ENCODE data around the gene MSL1.
"Not testable (repeated sequence)": the region's sequence is repeated elsewhere in the genome, so short reads cannot be mapped to it uniquely, and the experiment has no call there.

MSL1 gene

DNA sequence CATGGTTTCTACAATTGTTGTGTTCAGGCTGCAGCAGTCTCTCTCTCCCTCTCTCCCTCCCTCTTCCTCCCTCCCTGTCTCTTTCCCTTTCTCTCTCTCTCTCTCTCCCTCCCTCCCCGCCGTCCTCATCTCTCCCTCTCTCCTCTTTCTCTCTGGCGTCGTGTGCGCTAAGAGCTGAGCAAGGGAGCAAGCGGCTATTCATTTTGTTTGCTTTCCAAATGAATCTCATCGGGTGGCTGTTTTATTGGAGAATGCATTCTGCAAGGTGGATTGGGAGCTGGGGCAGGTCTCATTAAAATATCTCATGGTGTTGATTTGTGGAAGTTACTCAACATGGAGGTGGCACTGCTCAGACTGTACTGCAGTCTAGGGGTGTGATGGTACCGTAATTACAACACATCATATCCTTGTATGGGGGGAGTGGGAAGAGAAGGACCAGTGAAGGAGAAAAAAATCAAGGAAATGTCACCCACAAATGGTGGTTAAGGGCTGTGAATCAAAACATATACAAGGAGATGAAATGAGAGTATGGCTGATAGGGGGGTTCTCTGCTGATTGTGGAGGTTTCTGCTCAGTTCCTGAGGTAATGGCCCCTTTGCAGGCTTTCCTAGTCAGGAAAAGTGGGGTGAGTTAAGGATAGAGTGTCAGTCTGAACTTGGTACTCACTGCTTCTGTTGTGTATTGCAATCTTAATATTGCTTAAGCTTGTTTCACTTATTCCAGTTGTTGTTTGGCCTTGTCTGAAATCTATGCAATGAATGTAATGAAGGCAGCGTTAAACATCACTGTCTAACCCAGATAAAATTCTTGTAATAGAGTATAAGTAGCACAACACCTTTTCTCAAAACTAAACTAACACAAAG is 2.7 kb downstream of the MSL1 start:
- H3K27ac Mint-ChIP-seq: peak overlapping the region; percentile 86
- H3K27me3 Mint-ChIP-seq: no peaks in the 10 kb centered on the region
- peaks cover 3% of the 10 kb centered on the region for H3K36me3 Mint-ChIP-seq
- H3K4me3 Mint-ChIP-seq: peak overlapping the region; percentile 96
- no peaks in the 10 kb centered on the region for H3K9me3 Mint-ChIP-seq (ENCODE audit: low read depth)
- H3K4me1 Mint-ChIP-seq (ENCODE audit: low read depth): peaks cover 30% of the 10 kb centered on the region

DNA sequence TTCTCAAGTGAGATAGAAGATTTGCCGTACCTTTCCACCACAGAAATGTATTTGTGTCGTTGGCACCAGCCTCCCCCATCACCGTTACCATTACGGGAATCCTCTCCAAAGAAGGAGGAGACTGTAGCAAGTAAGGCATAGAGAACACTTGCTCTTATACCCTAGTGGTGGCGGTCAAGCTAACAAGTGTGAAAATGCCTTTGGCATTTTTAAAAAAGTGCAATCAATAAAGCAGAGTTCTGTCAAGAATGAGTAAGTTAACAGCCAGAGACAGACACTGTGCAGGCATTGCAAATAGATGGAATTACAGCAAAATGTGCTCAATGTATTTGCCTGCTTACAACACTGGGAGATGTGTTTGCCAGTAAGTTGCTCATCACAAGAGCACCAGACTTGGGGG is 7.7 kb downstream of the MSL1 start:
- no peak overlapping the region for H3K4me3 Mint-ChIP-seq
- H3K4me1 Mint-ChIP-seq (ENCODE audit: low read depth): peaks cover 16% of the 10 kb centered on the region
- peaks cover 9% of the 10 kb centered on the region for H3K36me3 Mint-ChIP-seq
- no peaks in the 10 kb centered on the region for H3K9me3 Mint-ChIP-seq (ENCODE audit: low read depth)
- no peaks in the 10 kb centered on the region for H3K27me3 Mint-ChIP-seq
- no peak overlapping the region for H3K27ac Mint-ChIP-seq

DNA sequence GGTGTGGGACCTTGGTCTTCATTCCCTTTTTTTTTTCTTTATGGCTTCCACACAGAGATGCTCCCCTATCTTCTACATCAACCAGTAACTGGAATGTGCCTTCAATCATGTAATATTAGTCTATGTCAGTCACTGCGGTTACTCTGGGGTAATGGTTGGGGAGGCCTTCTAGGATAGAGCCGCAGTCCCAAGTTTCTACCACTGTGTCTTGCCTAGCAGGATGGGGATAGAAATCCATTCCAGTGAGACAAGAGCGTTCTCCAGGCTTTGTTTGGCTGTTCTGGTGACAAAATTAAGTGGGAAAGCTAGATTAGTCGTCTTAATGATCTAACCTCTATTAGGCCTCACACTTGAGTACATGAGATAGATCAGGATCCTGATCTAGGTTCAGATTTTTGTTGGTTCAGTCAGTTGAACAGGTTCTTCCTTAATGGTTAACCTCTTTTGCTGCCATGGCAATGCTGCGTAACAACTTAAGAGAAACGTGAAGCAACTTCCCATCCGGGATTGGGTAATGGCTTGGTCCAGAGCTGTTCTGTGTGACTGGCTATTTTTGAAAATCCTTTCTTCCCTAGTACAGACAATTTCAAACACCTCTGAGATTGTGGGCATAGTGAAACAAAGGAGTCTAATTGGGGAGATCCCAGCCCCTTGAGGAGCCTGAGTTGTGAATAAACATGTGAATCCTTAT is 8.7 kb downstream of the MSL1 start:
- H3K27me3 Mint-ChIP-seq: no peaks in the 10 kb centered on the region
- peak overlapping the region; percentile 64 for H3K27ac Mint-ChIP-seq
- no peak overlapping the region for H3K4me3 Mint-ChIP-seq
- no peaks in the 10 kb centered on the region for H3K9me3 Mint-ChIP-seq (ENCODE audit: low read depth)
- peaks cover 14% of the 10 kb centered on the region for H3K4me1 Mint-ChIP-seq (ENCODE audit: low read depth)
- H3K36me3 Mint-ChIP-seq: peaks cover 9% of the 10 kb centered on the region

DNA sequence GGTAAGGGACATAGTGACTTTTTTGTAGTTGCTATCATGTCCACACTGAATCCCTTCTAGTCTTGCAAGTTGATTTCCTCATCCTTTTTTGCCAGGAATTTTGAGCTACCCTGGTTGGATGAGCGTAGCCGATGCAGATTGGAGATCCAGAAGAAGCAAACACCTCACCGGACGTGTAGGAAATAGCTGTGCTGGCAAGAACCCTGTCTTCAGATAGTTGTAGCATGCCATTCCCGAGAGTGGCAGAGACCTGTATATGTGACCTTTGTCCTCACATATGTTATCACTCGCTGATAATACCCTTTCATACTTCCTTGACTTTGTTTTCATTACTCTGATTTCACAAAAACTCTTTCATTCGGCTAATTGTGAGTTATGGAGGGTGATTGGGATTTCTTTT is 12.4 kb downstream of the MSL1 start:
- Mint-ChIP-seq H3K9me3 (ENCODE audit: low read depth) (no peaks in the 10 kb centered on the region), H3K36me3 (peaks cover 6% of the 10 kb centered on the region), H3K27ac (peak overlapping the region; percentile 67), H3K4me1 (ENCODE audit: low read depth) (peaks cover 19% of the 10 kb centered on the region), H3K4me3 (no peak overlapping the region), H3K27me3 (no peaks in the 10 kb centered on the region)

DNA sequence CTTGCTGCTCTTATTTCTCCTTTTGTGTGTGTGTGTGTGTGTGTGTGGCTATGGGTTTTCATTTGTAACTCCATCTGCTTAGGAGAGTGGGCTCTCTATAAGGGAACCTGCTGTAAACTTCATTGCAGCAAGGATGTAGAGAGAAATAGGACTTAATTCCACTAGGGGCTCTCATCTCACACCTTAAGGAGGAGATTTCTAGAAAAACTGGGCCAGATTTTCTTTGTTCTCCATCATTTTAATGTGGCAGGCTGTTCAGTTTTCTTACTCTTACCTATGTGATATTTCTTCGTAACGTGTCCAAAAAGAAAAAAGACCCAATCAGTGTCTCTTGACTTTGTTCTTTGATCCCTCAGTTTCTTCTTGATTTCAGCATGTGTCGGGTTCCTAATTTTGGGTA is 14.0 kb downstream of the MSL1 start:
- H3K9me3 Mint-ChIP-seq (ENCODE audit: low read depth): no peaks in the 10 kb centered on the region

DNA sequence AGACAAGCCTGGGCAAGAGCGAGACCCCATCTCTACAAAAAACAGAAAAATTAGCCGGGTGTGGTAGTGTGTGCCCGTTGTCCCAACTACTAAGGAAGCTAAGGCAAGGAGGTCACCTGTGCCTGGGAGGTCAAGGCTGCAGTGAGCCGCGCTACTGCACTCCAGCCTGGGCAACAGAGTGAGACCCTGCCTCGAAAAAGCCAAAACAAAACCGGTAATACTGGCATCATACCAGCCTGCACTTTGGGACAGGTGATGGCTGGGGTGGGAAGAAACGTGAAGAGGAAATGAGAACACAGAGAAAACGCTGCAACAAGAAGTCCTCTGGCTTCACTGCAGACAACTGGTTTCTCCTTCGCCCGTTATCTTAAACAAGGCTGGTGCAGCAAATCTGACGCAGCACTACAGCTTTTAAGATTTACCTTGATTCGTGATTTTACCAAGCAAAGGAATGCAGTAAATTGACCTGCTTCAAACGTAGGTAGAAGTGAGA is 17.8 kb downstream of the MSL1 start:
- Mint-ChIP-seq H3K36me3 (peaks cover 6% of the 10 kb centered on the region), H3K4me3 (peak overlapping the region; percentile 97), H3K9me3 (ENCODE audit: low read depth) (no peaks in the 10 kb centered on the region), H3K4me1 (ENCODE audit: low read depth) (peaks cover 41% of the 10 kb centered on the region), H3K27ac (peak overlapping the region; percentile 95), H3K27me3 (no peaks in the 10 kb centered on the region)

More for the DNA sequence above, 14.0 kb downstream of the MSL1 start:
- H3K27ac Mint-ChIP-seq: peak overlapping the region; percentile 67
- no peak overlapping the region for H3K4me3 Mint-ChIP-seq
- H3K4me1 Mint-ChIP-seq (ENCODE audit: low read depth): peaks cover 28% of the 10 kb centered on the region
- no peaks in the 10 kb centered on the region for H3K27me3 Mint-ChIP-seq
- peaks cover 4% of the 10 kb centered on the region for H3K36me3 Mint-ChIP-seq

DNA sequence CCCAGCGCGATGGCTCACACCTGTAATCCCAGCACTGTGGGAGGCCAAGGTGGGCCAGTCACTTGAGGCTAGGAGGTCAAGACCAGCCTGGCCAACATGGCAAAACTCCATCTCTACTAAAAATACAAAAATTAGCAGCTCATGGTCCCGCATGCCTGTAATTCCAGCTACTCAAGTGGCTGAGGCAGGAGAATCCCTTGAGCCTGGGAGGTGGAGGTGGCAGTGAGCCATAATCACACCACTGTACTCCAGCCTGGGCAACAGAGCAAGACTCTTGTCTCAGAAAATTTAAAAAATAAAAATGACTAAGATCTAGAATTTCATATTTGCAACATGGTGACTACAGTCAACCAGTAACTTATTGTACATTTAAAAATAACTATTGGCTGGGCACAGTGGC is 21.4 kb downstream of the MSL1 start:
- H3K4me3 Mint-ChIP-seq; H3K27me3 Mint-ChIP-seq; H3K27ac Mint-ChIP-seq; H3K36me3 Mint-ChIP-seq; H3K9me3 Mint-ChIP-seq (ENCODE audit: low read depth): not testable (repeated sequence)
- H3K4me1 Mint-ChIP-seq (ENCODE audit: low read depth): peaks cover 50% of the 10 kb centered on the region

DNA sequence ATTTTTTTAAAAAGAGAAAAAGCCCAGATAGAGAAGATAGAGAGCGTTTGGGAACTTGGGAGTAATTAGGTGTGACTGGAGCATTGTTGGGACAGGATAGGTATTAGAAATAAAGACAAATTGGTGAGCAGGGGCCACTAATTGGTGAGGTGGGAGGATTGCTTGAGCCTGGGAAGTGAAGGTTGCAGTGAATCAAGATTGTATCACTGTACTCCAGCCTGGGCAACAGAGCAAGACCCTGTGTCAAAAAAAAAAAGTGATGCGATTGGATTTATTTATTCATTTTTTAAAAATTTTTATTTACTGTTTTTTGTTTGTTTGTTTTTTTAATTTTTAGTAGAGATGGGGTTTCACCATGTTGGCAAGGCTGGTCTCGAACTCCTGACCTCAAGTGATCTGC is 23.7 kb downstream of the MSL1 start:
- Mint-ChIP-seq H3K4me1 (ENCODE audit: low read depth) (peaks cover 56% of the 10 kb centered on the region), H3K4me3 (no peak overlapping the region), H3K36me3 (peaks cover 10% of the 10 kb centered on the region), H3K9me3 (ENCODE audit: low read depth) (no peaks in the 10 kb centered on the region), H3K27me3 (no peaks in the 10 kb centered on the region), H3K27ac (no peak overlapping the region)

DNA sequence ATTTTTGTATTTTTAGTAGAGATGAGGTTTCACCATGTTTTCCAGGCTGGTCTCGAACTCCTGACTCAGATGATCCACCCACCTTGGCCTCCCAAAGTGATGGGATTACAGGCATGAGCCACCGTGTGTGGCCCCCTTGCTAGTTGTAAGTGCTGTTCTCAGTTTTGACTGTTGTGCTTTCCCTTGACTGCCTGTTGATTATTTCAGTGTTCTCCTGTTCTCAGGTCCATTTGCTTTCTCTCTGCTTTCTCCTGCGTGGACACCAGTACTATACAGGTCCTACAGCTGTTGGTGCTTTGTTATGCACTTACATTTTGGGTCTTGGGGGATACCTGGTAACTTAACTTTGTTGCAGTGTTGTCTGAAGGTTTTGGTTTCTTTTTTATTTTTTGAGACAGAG is 26.8 kb downstream of the MSL1 start:
- Mint-ChIP-seq H3K27me3 (no peaks in the 10 kb centered on the region), H3K4me3 (peak overlapping the region; percentile 44), H3K36me3 (peaks cover 7% of the 10 kb centered on the region), H3K4me1 (ENCODE audit: low read depth) (peaks cover 55% of the 10 kb centered on the region), H3K9me3 (ENCODE audit: low read depth) (no peaks in the 10 kb centered on the region), H3K27ac (peak overlapping the region; percentile 46)

DNA sequence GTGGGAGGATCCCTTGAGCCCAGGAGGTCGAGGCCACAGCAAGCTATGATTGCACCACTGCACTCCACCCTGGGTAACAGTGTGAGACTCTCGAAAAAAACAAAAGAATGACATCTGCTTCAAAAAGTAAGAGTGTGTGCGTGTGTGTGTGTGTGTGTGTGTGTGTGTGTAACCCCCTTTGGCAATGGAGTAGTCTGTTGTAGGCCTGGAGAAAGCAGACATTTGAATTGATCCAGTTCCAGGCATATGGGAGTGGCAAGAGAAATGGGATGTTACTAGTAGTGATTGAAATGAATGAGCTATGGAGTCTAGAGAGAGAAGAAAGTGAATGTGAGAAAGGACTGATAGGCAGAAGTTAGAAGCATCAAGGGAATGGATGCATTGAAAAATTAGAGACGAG is 28.5 kb downstream of the MSL1 start:
- H3K4me3 Mint-ChIP-seq: no peak overlapping the region
- peaks cover 9% of the 10 kb centered on the region for H3K36me3 Mint-ChIP-seq
- H3K4me1 Mint-ChIP-seq (ENCODE audit: low read depth): peaks cover 65% of the 10 kb centered on the region
- peak overlapping the region; percentile 52 for H3K27ac Mint-ChIP-seq
- H3K27me3 Mint-ChIP-seq: no peaks in the 10 kb centered on the region
- H3K9me3 Mint-ChIP-seq (ENCODE audit: low read depth): no peaks in the 10 kb centered on the region

DNA sequence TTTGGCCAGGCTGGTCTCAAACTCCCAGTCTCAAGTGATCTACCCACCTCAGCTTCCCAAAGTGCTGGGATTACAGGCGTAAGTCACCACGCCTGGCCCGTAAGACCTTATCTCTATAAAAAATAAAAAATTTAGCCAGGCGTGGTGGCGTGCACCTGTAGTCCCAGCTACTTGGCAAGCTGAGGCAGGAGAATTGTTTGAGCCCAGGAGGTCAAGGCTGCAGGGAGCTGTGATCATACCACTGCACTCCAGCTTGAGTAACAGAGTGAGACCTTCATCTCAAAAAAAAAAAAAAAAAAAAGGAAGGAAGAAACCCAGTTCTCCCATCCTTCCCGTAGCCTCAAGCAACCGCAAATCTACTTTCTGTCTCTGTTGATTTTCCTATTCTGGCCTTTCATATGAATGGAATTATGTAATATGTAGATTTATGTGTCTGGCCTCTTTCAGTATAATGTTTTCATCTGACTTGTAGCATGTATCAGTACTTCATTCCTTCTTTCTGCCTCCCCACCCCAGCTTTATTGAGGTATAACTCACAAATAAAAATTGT is 29.7 kb downstream of the MSL1 start:
- peaks cover 7% of the 10 kb centered on the region for H3K36me3 Mint-ChIP-seq

DNA sequence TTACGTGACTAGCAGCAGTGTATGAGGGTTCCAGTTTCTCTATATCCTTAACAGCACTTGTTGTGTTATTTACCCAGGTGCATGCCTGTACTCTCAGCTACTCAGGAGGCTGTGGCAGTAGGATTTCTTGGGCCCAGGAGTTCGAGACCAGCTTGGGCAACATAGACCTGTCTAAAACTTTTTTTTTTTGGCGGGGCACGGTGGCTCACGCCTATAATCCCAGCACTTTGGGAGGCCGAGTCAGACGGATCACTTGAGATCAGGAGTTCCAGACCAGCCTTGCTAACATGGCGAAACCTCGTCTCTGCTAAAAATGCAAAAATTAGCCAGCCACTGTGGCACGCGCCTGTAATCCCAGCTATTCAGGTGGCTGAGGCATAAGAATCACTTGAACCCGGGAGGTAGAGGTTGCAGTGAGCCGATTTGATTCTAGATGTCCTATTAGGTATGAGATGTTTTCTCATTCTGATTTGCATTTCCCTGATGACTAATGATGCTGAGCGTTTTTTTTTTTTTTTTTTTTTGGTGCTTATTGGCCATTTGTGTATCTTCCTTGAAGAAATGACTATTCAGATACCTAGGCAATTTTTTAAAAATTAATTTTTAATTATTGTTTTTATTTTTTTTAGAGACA is 31.9 kb downstream of the MSL1 start:
- Mint-ChIP-seq H3K27me3 (no peaks in the 10 kb centered on the region), H3K9me3 (ENCODE audit: low read depth) (no peaks in the 10 kb centered on the region), H3K36me3 (peaks cover 7% of the 10 kb centered on the region), H3K4me3 (no peak overlapping the region), H3K4me1 (ENCODE audit: low read depth) (peaks cover 55% of the 10 kb centered on the region), H3K27ac (peak overlapping the region; percentile 94)

More for the DNA sequence above, 29.7 kb downstream of the MSL1 start:
- Mint-ChIP-seq H3K9me3 (ENCODE audit: low read depth) (no peaks in the 10 kb centered on the region), H3K4me1 (ENCODE audit: low read depth) (peaks cover 66% of the 10 kb centered on the region), H3K27ac (peak overlapping the region; percentile 54), H3K27me3 (no peaks in the 10 kb centered on the region), H3K4me3 (no peak overlapping the region)

DNA sequence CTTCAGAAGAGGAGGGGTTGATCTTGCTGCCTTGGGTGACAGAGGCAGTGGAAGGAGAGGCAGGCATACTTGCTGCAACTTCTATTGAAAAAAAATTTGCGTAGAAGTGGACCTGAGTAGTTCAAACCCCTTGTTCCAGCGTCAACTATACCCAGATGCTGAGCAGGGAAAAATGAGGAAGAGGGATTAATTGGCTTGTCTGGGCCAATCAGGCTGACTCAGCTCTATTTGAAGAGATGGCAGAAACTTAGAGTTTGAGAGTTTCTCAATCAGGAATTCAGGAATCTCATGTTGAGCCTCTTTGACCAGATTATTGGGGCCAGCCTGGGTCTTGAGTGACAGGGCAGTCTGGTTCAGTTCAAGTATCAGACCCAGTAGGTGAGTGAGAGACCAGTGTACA is 36.2 kb downstream of the MSL1 start:
- Mint-ChIP-seq H3K9me3 (ENCODE audit: low read depth) (no peaks in the 10 kb centered on the region), H3K4me1 (ENCODE audit: low read depth) (peaks cover 35% of the 10 kb centered on the region), H3K36me3 (peaks cover 5% of the 10 kb centered on the region), H3K27me3 (no peaks in the 10 kb centered on the region), H3K4me3 (no peak overlapping the region), H3K27ac (peak overlapping the region; percentile 72)

DNA sequence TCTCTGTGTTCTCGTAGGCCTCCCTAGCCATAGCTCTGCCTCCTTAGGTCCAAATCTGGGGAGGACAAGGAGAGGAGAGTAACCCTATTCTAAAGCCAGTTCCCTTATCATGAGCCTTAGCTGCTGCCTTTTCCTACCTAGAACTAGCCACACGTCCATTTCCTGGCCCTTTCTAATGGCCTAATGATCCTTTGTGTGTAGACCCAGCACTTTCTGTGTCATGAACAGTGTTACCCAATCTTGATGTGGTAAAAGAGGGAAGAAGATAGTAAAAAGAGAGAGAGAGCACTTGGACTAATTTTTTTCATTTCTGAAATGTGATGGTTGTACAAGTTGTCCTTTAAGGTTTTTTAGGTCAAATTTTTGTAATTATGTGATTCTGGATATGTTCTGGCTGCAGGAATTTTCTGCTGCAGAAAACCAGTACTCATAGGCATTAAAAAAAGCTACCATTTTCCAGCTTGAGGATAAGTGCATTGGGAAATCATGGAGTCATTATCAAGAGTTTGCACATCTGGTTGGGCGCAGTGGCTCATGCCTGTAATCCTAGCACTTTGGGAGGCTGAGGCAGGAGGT is 36.8 kb downstream of the MSL1 start:
- Mint-ChIP-seq H3K27ac (peak overlapping the region; percentile 77), H3K9me3 (ENCODE audit: low read depth) (no peaks in the 10 kb centered on the region), H3K27me3 (no peaks in the 10 kb centered on the region), H3K36me3 (peaks cover 2% of the 10 kb centered on the region), H3K4me3 (no peak overlapping the region), H3K4me1 (ENCODE audit: low read depth) (peaks cover 29% of the 10 kb centered on the region)

Measured in activated naive CD8-positive, alpha-beta T cell (primary cell).